GM21737 (cell line): ENCODE results near the gene ATG4C.
"Not testable (repeated sequence)": the region's sequence is repeated elsewhere in the genome, so short reads cannot be mapped to it uniquely, and the experiment has no call there.

Experiments
- ATAC-seq: cut with Tn5 transposase; IDR thresholded peaks from one replicate; pipeline ENCODE4 v1.9.1; 2021; ENCODE audit warnings: mild to moderate bottlenecking, moderate library complexity; ENCODE audit not compliant: unreplicated experiment

The ATG4C gene

DNA sequence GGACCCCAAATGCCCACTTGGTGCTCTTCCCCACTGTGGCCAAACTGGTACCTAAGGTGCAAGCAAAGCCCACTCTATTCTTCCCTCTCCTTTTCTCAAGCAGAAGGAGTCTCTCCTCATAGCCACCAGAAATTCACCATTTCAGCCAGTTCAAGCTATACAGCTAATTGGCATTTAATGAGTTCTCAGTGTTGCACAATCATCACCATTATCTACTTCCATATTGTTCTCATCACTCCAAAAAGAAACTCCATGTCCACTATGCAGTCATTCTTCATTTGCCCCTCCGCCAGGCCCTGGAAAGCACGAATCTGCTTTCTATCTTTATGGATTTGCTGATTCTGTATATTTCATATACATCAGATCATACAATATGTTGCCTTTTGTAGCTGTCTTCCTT is 9.9 kb upstream of the ATG4C start:
- no peak for ATAC-seq

DNA sequence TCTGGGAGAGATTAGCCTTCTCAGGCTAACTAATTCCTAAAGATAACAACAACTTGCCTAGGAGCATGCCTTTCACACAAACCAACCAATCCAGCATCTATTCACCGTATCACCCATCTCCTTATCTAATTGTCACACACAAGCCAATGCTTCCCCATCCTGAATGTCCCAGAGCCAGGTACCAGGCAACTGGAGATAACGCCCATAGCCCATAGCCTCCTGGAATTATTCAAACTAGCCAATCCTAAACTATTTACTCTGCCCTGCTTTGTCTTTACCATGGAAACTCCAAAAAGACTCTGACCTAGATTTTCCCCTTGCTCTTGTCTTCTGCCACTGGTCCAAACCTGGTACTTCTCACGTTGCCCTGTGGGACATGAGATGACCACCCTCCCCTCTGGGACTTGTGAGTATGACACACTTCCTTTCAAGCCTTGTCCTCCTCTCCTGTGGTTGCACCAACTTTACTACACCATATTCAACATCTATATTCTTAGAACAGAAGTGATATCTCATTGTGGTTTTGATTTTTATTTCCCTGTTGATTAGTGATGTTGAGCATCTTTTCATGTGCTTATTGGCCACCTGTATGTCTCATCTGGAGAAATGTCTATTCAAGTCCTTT is 8.8 kb upstream of the ATG4C start:
- ATAC-seq, result no peak

GRCh38 chr1:62778208-62778607 is 5.7 kb upstream of the ATG4C start:
- no peak for ATAC-seq

DNA sequence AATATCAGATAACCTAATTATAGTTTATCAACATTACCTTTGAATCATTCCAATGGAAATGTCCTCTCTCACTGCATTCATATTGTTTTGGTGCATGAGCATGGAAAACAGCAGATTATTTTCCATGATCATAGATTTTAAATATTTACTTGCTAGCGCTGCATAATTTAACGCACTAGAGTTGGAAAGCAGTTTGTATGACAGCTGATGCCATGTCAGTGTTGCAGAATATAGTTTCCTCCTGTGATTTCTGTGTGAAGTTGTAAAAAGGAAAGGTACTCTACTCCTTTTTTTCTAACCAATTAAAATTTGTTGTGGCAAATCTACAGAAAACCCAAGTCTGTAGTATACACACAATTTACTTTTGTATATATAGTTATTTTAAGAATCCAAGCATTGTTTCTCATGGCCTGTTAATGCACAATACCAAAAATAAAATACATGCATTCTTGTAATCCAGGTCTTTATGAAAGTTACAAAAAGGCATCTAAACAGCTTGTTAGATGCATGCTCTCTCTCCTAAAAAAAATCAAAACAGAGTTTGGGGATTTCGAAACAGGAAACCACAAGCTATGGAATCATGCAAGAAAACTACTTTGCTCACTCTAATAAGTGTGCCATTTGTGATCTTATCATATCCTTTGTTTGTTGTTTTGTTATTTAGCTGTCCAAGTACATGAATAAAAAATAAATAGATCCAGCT is 1.9 kb upstream of the ATG4C start:
- ATAC-seq, result no peak

DNA sequence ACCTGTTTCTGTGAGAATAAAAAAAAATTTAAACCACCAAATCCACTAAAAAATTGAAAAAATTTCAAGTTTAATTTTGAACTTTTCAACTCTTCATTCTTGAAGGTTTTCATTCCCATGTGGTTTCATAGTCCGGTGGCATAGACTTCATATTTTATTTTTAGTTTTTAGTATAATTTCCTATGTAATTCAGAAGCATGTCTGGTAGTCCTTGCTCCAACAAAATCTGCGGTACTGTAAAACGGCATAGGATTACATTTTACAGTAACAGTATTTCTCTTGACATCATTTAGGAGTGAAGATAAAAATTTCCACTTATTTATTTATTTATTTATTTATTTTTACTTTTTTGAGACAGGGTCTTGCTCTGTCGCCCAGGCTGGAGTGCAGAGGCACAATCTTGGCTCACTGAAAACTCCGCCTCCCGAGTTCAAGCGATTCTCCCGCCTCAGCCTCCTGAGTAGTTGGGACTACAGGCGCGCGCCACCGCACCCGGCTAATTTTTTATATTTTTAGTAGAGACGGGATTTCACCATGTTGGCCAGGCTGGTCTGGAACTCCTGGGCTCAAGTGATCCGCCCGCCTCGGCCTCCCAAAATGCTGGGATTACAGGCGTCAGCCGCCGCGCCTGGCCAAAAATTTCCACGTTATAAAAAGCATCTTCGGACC is 1.3 kb upstream of the ATG4C start:
- ATAC-seq, result not testable (repeated sequence)

GRCh38 chr1:62784509-62785365 is 805 bp downstream of the ATG4C start:
- ATAC-seq, result peak; percentile 36

- ATAC-seq, result no peak
Observed at GRCh38 chr1:62790716-62791115, 6.8 kb downstream of the ATG4C start.

DNA sequence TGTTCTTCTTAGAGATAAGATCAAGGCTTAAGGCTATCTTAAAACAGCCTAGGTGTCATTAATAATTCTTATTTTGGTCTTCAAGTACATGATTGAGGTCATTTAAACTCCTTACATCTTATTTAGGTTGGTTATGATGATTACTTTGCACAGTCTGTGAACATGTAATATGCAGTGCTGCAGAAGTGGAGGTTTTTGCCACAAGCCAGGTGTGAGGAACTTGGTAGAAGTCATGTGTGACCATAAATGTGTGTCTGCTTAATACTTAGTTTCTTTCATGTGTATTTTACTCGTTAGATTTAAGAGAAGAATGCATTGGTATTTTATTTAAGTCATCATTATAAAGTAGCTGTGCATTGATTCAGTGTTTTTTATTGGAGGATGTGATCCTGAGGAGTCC is 10.1 kb downstream of the ATG4C start:
- peak; percentile 46 for ATAC-seq

GRCh38 chr1:62796221-62796620 is 12.3 kb downstream of the ATG4C start:
- ATAC-seq, result no peak

- ATAC-seq, result no peak
Observed at GRCh38 chr1:62799688-62800087, 15.8 kb downstream of the ATG4C start.

DNA sequence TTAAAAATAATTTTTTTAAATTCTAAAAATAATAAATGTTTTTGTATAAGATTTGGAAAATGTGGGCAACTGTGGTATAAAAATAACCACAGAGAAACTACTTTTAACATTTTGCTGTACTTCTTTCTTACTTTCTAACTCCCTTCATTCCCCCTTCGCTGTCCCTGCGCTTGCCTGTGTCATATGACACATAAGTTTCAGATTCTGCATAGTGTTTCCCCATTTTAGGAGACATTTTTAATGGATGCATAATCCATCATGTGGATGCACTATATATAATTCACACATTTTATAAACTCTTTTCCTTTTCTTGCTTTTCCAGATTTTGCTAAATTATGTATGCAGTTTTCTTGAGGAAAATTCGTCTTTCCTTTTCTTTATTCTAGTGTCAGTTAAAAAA is 16.3 kb downstream of the ATG4C start:
- no peak for ATAC-seq

- ATAC-seq, result peak; percentile 97
Observed at GRCh38 chr1:62800825-62801306, 16.9 kb downstream of the ATG4C start.

DNA sequence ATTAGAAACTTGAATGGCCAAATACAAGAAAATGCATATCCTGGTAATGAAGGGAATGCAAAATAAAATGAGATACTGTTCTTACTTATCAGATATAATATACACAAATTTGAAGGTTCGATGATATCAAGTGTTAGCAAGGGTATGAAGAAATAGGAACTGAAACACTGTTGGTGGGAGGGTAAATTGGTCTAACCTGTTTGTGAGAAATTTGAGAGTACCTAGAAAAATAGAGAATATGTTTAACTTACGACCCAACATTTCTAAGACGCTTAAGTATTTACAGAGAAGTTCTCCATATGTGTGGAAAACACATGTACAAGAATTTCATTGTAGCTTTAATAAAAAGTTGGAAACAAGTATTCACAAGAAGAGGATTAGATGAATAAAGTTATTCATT is 25.9 kb downstream of the ATG4C start:
- ATAC-seq, result peak; percentile 31

GRCh38 chr1:62810420-62811274 is 26.7 kb downstream of the ATG4C start:
- peak; percentile 80 for ATAC-seq

GRCh38 chr1:62823556-62823955 is 39.6 kb downstream of the ATG4C start:
- no peak for ATAC-seq

DNA sequence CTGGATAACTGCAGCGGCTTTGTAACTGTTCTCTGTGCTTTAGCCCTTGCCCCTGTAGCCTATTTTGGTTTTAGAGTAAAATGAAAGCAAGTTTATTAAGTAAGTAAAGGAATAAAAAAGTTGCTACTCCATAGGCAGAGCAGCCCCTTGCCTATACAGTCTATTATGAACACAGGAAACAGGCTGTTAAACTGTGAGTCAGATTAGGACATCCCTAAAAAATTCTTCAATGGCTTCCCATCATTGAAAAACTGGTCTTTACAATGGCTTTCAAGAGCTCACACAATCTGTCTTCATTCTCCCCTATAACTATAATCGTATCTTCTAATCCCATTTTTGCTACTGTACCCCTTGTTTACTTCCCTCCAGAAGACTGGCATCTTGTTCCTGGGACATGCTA is 43.0 kb downstream of the ATG4C start:
- no peak for ATAC-seq

DNA sequence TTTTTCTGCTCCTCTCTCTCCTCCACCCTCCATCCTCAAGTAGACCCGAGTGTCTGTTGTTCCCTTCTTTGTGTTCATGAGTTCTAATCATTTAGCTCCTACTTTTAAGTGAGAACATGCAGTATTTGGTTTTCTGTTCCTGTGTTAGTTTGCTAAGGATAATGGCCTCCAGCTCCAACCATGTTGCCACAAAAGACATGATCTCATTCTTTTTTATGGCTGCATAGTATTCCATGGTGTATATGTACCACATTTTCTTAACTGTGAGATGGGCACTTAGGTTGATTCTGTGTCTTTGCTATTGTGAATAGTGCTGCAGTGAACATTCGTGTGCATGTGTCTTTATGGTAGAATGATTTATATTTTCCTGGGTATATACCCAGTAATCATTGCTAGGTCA is 43.9 kb downstream of the ATG4C start:
- ATAC-seq, result not testable (repeated sequence)

GRCh38 chr1:62832276-62832675 is 48.3 kb downstream of the ATG4C start:
- no peak for ATAC-seq

- ATAC-seq, result no peak
Observed at GRCh38 chr1:62833529-62833928, 49.6 kb downstream of the ATG4C start.

GRCh38 chr1:62834400-62834961 is 50.5 kb downstream of the ATG4C start:
- ATAC-seq, result no peak
